Activated CD4-positive, alpha-beta T cell treated with anti-CD3 and anti-CD28 coated beads, Interleukin-2, amount 10 ng/mL, durations not matched to agents 24 days and 14 days (primary cell): Measurements from ENCODE around the gene DCDC2. TPM values are rescaled to one million over a fixed set of nuclear protein-coding genes. Genes with fewer than 3 reads are reported as not detected.
"Not testable (repeated sequence)": the region's sequence is repeated elsewhere in the genome, so short reads cannot be mapped to it uniquely, and the experiment has no call there.

Experiments
- DNase-seq: peaks from one replicate; pipeline ENCODE4 v3.0.0; 2022
- H3K27ac Mint-ChIP-seq: one replicate; pipeline ENCODE4 v1.8.0; 2022; ENCODE audit warnings: mild to moderate bottlenecking, mixed read lengths
- H3K27me3 Mint-ChIP-seq: one replicate; pipeline ENCODE4 v1.8.0; 2022; ENCODE audit warnings: mixed read lengths
- H3K36me3 Mint-ChIP-seq: one replicate; pipeline ENCODE4 v1.8.0; 2022; ENCODE audit warnings: low read depth, mild to moderate bottlenecking, mixed read lengths
- H3K4me1 Mint-ChIP-seq: one replicate; pipeline ENCODE4 v1.8.0; 2021; ENCODE audit warnings: mixed read lengths
- H3K4me3 Mint-ChIP-seq: one replicate; pipeline ENCODE4 v1.8.0; 2022; ENCODE audit warnings: mild to moderate bottlenecking, moderate library complexity, mixed read lengths
- H3K9me3 Mint-ChIP-seq: one replicate; pipeline ENCODE4 v1.8.0; 2021; ENCODE audit warnings: mixed read lengths
- intact Hi-C: fragments of 100-400 bp; cut with micrococcal nuclease; formaldehyde crosslinking; loops from one replicate; pipeline ENCODE4 v1.15.1; 2023
- total RNA-seq: library from RNA; stranded (reverse); gene quantifications from 2 replicates; pipeline ENCODE4 v1.2.3, GENCODE V29; 2022

Gene DCDC2
- not detected in 2 replicates for total RNA-seq

GRCh38 chr6:24357336-24358218, at the start of gene DCDC2:
Gene DCDC2, minus strand, starts transcription at chr6:24358059. Its CDS starts 309 bp downstream, at chr6:24357750.
- peaks cover 54% of the 10 kb centered on the region for H3K27me3 Mint-ChIP-seq
- intact Hi-C loops, result no loop called here
- peak within 1 kb of the TSS; percentile 13 for H3K27ac Mint-ChIP-seq

GRCh38 chr6:24405262-24405661, 47.4 kb upstream of the DCDC2 start:
- no peak overlapping the region for H3K27ac Mint-ChIP-seq
- intact Hi-C loops, result no loop called here
- H3K4me1 Mint-ChIP-seq, result peaks cover 24% of the 10 kb centered on the region
- H3K9me3 Mint-ChIP-seq, result no peaks in the 10 kb centered on the region
- DNase-seq, result no peak
- H3K27me3 Mint-ChIP-seq, result peaks cover 7% of the 10 kb centered on the region
- no peak overlapping the region for H3K4me3 Mint-ChIP-seq
- H3K36me3 Mint-ChIP-seq, result peaks cover 26% of the 10 kb centered on the region

More at GRCh38 chr6:24357336-24358218, at the start of gene DCDC2:
- no peaks in the 10 kb centered on the region for H3K9me3 Mint-ChIP-seq
- no peaks in the 10 kb centered on the region for H3K36me3 Mint-ChIP-seq
- DNase-seq, result peak; percentile 81
- peak within 1 kb of the TSS; percentile 55 for H3K4me3 Mint-ChIP-seq
- H3K4me1 Mint-ChIP-seq, result peaks cover 14% of the 10 kb centered on the region

- Mint-ChIP-seq H3K27ac (peak overlapping the region; percentile 86), H3K4me1 (peaks cover 22% of the 10 kb centered on the region), H3K4me3 (peak overlapping the region; percentile 99), H3K27me3 (peaks cover 20% of the 10 kb centered on the region), H3K36me3 (peaks cover 20% of the 10 kb centered on the region), H3K9me3 (no peaks in the 10 kb centered on the region)
- intact Hi-C loops, result loop anchor here (2.0 kb wide), 1 partner anchor 91 kb away; the partner anchor contains the start of gene ALDH5A1
- DNase-seq, result no peak
Measured at GRCh38 chr6:24403501-24403824, 45.6 kb upstream of the DCDC2 start.

GRCh38 chr6:24402697-24403500, 45.0 kb upstream of the DCDC2 start, which contains the start of gene MRS2:
Gene MRS2, plus strand, starts transcription at chr6:24402936. Its CDS starts 111 bp downstream, at chr6:24403047.
- Mint-ChIP-seq H3K9me3 (no peaks in the 10 kb centered on the region), H3K4me3 (peak within 1 kb of the TSS; percentile 99), H3K36me3 (peaks cover 19% of the 10 kb centered on the region), H3K4me1 (peaks cover 22% of the 10 kb centered on the region), H3K27ac (peak within 1 kb of the TSS; percentile 86), H3K27me3 (peaks cover 23% of the 10 kb centered on the region)
- intact Hi-C loops, result loop anchor here (2.0 kb wide), 1 partner anchor 92 kb away; the partner anchor contains the start of gene ALDH5A1
- DNase-seq, result peak; percentile 94

- no peaks in the 10 kb centered on the region for H3K9me3 Mint-ChIP-seq
- intact Hi-C loops, result no loop called here
- H3K27me3 Mint-ChIP-seq, result peaks cover 30% of the 10 kb centered on the region
- H3K27ac Mint-ChIP-seq, result no peak overlapping the region
- DNase-seq, result no peak
- H3K4me1 Mint-ChIP-seq, result peaks cover 22% of the 10 kb centered on the region
- peaks cover 15% of the 10 kb centered on the region for H3K36me3 Mint-ChIP-seq
- H3K4me3 Mint-ChIP-seq, result no peak overlapping the region
Measured at GRCh38 chr6:24401458-24401857, 43.6 kb upstream of the DCDC2 start.

GRCh38 chr6:24400045-24401039, 42.5 kb upstream of the DCDC2 start:
- DNase-seq, H3K9me3 Mint-ChIP-seq, H3K27ac Mint-ChIP-seq, intact Hi-C loops, H3K4me3 Mint-ChIP-seq: not testable (repeated sequence)
- Mint-ChIP-seq H3K36me3 (peaks cover 12% of the 10 kb centered on the region), H3K27me3 (peaks cover 34% of the 10 kb centered on the region), H3K4me1 (peaks cover 20% of the 10 kb centered on the region)

- peaks cover 36% of the 10 kb centered on the region for H3K27me3 Mint-ChIP-seq
- H3K4me3 Mint-ChIP-seq, result no peak overlapping the region
- H3K9me3 Mint-ChIP-seq, result no peaks in the 10 kb centered on the region
- intact Hi-C loops, result no loop called here
- H3K27ac Mint-ChIP-seq, result no peak overlapping the region
- H3K36me3 Mint-ChIP-seq, result no peaks in the 10 kb centered on the region
- peaks cover 3% of the 10 kb centered on the region for H3K4me1 Mint-ChIP-seq
- no peak for DNase-seq
Measured at GRCh38 chr6:24397631-24398030, 39.8 kb upstream of the DCDC2 start.

- Mint-ChIP-seq H3K36me3 (no peaks in the 10 kb centered on the region), H3K4me3 (no peak overlapping the region)
Measured at GRCh38 chr6:24396824-24397223, 39.0 kb upstream of the DCDC2 start.

GRCh38 chr6:24394780-24395437, 37.0 kb upstream of the DCDC2 start:
- Mint-ChIP-seq H3K36me3 (no peaks in the 10 kb centered on the region), H3K9me3 (no peaks in the 10 kb centered on the region), H3K4me3 (no peak overlapping the region), H3K4me1 (peaks cover 3% of the 10 kb centered on the region), H3K27ac (no peak overlapping the region), H3K27me3 (peaks cover 25% of the 10 kb centered on the region)
- intact Hi-C loops, result no loop called here
- DNase-seq, result no peak

More at GRCh38 chr6:24396824-24397223, 39.0 kb upstream of the DCDC2 start:
- Mint-ChIP-seq H3K27me3 (peaks cover 36% of the 10 kb centered on the region), H3K9me3 (no peaks in the 10 kb centered on the region), H3K27ac (no peak overlapping the region), H3K4me1 (peaks cover 2% of the 10 kb centered on the region)
- intact Hi-C loops, result no loop called here
- DNase-seq, result no peak

- no peak for DNase-seq
- intact Hi-C loops, result no loop called here
- no peak overlapping the region for H3K27ac Mint-ChIP-seq
- peaks cover 3% of the 10 kb centered on the region for H3K4me1 Mint-ChIP-seq
- no peaks in the 10 kb centered on the region for H3K36me3 Mint-ChIP-seq
- H3K27me3 Mint-ChIP-seq, result peaks cover 18% of the 10 kb centered on the region
- H3K9me3 Mint-ChIP-seq, result no peaks in the 10 kb centered on the region
- no peak overlapping the region for H3K4me3 Mint-ChIP-seq
Measured at GRCh38 chr6:24394061-24394779, 36.4 kb upstream of the DCDC2 start.

- peaks cover 3% of the 10 kb centered on the region for H3K4me1 Mint-ChIP-seq
- H3K27ac Mint-ChIP-seq, result no peak overlapping the region
- no peak overlapping the region for H3K4me3 Mint-ChIP-seq
- no peak for DNase-seq
- H3K27me3 Mint-ChIP-seq, result peaks cover 9% of the 10 kb centered on the region
- intact Hi-C loops, result no loop called here
- H3K9me3 Mint-ChIP-seq, result no peaks in the 10 kb centered on the region
- no peaks in the 10 kb centered on the region for H3K36me3 Mint-ChIP-seq
Measured at GRCh38 chr6:24391756-24392405, 34.0 kb upstream of the DCDC2 start.

GRCh38 chr6:24391208-24391607, 33.3 kb upstream of the DCDC2 start:
- peaks cover 3% of the 10 kb centered on the region for H3K4me1 Mint-ChIP-seq
- H3K36me3 Mint-ChIP-seq, result no peaks in the 10 kb centered on the region
- DNase-seq, result no peak
- intact Hi-C loops, result no loop called here
- H3K9me3 Mint-ChIP-seq, result no peaks in the 10 kb centered on the region
- no peak overlapping the region for H3K4me3 Mint-ChIP-seq
- H3K27ac Mint-ChIP-seq, result no peak overlapping the region
- peaks cover 6% of the 10 kb centered on the region for H3K27me3 Mint-ChIP-seq
